Endothelial cell of hepatic sinusoid (primary cell): ENCODE measurements around the gene PDGFC.

Experiments
- in situ Hi-C: cut with HindIII; loops from 2 replicates; pipeline ENCODE4 v1.10.0; 2017; ENCODE audit warnings: low sequenced_read_pairs

Gene PDGFC

DNA sequence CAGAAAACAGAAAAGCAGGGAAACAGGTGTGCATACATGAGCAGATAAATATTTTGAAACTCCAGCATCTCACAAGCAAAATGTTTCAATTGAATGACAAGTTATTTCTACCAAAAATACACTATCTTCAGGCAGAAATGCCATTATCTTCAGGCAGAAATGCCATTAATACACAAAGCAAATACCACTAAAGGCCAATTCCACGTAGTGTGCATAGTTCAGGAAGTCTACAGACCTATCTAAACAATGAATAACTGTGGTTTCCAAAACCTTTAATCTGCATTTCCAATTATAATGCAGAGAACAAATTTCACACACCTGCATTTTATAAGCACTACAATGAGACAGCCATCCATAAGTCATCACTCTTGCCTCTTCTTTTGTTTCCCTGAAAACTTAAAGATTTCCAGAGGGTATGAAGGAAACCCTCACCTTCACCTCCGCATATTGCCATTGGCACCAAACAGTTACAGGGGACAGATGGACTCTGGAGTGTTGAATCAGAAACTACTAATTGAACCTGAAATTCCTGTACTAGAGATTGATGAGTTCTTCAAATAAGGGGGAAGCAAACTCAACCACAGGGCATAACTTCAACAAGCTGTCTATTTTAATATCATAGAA lies 179.0 kb downstream of the PDGFC start:
- in situ Hi-C loops, result no loop called here

DNA sequence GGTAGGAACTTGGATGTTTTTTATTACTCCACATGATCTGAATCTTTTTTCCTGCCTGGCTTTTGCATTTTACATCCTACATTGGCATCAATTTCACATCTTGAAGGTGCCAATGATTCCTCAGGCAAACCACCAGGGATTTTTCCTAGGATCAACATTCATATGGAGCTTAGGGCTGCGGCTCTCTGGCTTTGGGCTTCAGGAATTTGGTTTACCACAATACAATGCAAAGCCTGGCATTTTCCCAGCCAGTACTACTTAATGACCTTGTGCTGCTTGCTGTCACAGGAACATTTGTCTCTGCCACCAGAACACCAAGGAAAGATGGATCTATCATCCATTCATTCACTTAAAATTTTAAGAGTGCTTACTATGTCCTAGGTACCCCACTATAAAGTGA lies 180.7 kb downstream of the PDGFC start:
- in situ Hi-C loops, result no loop called here

DNA sequence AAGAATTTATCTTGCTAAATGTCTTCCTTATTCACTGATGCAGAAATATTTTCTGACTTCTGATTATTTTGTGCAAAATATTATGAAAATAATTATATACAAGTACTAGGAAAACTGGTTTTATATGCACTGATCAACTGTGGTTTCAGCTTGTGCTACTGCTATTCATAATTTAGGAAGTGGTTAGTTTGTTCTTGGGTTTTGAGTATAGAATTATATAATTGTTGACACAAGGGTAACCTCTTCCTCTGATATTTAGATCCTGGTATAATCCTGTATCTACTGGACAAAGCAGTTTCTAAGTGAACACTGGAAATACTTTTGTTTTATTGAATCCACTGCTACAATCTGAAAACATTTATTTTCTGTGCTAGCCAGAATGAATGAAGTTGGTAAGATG lies 182.8 kb downstream of the PDGFC start:
- in situ Hi-C loops, result no loop called here

DNA sequence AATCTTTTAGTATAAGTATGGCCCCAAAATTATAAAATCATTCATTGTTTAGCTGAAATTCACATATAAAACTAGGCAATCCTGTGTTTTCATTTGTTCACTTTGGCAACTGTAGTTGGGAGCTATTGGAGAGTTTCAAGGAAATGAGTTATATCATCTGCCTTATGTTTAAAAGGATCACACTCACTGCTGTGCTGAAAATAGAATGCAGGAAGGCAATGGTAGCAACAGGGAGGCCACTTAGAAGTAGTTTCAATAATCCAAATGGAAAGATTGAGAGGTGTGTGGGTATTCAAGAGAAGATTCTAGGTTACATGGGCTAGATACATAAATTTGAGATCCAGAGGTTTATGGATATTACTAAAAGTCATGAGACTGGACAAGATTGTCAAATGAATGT lies 184.9 kb downstream of the PDGFC start:
- in situ Hi-C loops, result no loop called here

DNA sequence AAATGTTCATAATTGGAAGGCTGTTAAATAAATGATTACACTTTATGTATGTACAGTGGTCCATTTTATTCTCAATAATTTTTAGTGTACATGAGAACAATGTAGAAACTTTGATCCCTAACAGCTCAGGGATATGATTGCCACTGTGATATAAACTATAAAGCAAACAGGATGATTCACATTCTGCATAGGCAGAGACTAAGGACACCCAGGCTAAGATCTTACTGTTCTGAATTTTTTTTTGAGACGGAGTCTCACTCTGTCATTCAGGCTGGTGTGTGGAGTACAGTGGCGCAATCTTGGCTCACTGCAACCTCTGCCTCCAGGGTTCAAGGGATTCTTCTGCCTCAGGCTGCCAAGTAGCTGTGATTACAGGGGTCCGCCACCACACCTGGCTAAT lies 186.6 kb downstream of the PDGFC start:
- in situ Hi-C loops, result no loop called here

DNA sequence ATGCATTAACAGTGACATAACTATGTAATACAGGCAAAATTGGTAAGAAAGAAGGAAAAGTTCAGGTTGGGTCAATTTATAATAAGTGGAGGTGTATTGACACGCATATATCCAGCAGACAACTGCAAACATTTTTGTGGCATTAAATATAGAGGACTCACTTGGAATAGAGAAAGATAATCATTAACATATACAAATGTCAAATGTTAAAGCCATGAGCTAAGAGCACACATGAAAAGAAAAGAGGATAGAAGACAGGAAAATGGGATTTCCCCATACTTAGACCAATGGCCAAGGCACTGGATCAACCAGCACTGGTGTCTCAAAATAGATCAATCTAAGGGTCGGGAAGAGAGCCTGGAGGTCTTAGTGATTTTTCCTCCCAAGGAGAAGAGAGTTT lies 187.6 kb downstream of the PDGFC start:
- in situ Hi-C loops, result no loop called here

DNA sequence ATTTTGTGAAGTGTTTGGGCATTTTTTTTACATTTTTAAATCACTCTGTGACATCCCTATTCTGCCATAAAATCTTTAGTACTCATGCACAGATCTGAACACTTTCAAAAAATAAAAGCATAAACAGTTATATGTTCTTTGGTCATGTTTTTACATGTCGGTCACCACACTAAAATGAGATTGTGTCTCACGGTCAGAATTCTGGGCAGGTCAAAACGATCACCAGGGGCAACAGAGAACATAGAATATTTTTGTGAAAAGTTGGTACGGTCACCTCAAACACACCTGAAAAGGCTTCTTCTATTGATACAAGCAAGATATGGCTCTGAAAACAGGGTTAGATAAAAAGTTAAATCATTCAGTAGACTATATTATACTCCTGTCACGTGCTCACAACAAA lies 189.1 kb downstream of the PDGFC start:
- in situ Hi-C loops, result no loop called here

DNA sequence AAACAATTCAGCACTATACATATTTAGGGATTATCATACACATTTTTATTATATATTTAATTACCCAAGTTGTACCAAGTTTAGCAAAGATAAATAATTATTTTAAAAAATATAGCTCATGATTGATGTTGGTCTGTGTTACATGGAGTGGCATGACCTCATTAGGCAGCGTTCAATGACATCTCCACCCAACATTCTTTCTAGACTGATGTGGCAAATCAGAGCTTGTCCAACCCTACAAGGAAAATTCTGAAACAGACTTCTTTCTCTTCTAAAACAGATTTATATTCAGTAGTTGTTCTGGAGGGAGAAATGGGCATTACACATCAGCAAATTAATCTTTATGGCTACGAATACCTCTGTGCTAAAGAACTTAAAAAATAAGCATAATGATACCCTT lies 189.7 kb downstream of the PDGFC start:
- in situ Hi-C loops, result no loop called here

DNA sequence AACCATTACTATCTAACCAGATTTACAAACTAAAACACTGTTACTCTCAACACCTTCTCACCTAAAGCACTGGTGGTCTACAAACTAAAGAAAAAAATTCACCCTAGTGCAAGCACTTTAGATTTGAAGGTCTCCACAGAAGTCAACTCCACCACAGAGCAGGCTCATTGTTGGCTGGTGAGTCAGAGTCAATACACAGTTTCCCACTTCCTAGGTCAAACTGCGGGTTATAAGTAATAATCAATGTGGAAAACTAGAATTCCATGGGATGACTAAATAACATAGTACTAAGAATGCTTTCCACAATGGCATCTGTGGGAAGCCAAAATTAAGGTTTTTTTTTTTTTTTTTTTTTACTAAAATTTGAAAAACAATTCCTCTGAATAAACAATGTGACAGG lies 191.8 kb downstream of the PDGFC start:
- in situ Hi-C loops, result no loop called here

DNA sequence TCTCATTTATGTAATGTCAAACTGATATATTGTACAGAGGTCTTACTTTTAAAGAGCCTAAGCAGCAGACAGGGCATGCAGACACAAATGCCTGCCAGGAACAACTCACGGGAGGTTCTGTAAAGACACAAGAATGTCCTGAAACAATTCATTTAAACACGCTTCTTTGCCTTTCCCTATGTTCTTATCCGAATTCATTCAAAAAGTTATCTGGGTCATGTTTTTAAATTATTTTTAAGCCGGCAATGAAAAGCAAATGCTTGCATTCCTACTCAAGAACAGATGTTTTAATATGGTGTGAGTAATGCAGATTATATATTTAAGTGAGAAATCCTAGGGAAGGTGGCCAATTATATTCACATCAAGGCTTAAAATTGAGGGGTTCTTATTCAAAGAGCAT lies 192.6 kb downstream of the PDGFC start:
- in situ Hi-C loops, result no loop called here

DNA sequence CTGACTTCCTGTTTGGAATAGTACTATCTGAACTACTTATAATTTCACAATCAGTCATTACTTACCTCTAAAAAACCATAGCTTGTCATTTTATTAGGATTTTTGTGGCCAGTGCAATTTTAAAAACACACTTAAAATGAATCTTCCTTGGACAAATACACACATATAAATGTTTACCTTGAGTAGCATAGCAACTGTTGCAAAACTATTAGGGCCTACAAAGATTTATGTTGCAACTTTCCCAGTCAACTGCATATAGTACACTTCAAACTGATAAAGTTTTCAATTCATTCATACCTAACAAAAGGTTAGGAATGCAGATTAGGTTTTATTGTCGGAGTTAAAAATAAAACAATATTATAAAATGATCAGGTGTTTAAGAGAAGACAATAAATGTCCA lies 193.0 kb downstream of the PDGFC start:
- in situ Hi-C loops, result no loop called here

DNA sequence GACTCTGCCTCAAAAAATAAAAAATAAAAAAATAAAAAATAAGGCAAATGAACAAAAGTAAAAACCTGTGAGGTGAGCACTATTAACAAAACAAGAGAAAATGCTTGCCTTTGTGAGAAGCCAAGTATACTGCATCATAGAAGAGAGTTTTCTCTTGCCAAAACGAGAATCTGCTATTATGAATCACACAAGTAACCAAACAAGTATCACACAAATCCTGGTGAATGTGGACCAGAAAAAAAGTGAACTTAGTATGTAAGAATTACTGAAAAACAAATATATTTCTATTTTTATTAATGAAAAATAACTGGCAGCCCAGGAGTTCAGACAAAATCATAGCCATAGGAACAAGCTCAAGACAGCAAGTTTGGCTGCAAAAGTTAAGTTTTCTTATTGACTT lies 193.5 kb downstream of the PDGFC start:
- in situ Hi-C loops, result no loop called here

DNA sequence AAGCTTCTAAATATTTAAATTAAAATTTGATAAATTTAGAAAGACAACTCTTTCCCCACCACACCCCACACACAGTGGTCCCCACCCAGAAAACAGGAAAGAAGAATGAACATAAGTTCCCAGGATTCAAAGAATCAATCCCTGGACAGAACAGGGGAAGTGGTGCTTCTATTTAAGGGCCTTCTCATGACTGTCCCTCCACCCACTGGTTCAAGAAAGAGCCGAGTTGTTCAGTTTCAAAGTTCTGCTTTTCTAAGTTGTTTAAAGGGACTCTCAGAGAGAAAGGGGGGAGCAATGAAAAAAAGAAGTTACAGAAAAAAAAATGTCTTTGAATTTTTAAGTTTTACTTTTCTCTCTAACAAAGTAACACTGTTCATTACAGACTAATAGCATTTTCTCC lies 195.8 kb downstream of the PDGFC start:
- in situ Hi-C loops, result no loop called here

DNA sequence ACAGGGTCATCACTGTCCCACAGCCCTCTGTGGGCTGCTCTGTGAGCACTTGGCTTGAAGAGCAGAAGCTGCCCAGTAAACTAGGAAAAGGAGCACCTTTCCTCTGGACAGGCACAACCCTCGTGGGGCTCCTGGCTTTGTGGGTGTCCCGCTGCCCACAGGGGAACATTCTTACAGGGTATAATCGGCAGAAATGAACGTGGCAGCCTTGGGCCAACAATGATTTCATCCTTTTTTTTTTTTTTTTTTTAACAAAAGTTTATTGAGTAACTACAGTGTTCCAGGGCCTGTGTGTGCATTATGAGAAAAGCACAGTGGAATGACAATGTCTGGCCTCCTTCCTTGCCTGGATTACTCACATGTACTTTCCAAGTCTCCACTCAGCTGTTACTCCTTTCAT lies 197.2 kb downstream of the PDGFC start:
- in situ Hi-C loops, result no loop called here

DNA sequence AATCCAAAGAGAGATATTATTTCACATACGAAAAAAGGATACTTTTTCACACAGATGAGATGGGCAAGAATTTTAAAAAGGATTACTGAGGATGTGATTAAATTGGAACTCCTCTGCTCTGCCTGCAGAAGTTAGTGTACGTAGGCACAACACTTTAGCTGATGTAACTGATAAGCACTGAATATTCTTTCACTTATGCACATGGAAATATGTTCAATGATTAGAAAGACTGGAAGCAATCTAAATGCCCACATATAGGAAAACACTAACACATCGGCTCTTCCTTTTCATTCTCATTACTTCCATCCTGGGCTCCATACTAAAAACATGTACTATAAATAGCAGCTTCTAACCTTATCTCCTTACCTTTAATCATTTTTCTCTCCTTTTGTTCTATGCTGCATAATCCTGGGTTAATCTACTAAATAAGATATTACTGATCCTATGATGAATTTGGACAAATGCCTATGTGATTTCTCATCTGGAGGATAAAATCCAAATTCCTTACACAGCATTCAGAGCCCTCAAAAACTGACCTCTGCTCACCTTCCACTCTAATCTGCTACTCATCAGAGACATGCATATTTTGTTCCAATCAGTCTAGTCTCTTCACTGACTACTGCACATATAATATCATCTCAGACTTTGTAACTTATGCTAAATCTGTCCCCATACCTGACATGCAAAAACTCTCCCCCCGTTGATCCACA lies 197.8 kb downstream of the PDGFC start:
- in situ Hi-C loops, result no loop called here

DNA sequence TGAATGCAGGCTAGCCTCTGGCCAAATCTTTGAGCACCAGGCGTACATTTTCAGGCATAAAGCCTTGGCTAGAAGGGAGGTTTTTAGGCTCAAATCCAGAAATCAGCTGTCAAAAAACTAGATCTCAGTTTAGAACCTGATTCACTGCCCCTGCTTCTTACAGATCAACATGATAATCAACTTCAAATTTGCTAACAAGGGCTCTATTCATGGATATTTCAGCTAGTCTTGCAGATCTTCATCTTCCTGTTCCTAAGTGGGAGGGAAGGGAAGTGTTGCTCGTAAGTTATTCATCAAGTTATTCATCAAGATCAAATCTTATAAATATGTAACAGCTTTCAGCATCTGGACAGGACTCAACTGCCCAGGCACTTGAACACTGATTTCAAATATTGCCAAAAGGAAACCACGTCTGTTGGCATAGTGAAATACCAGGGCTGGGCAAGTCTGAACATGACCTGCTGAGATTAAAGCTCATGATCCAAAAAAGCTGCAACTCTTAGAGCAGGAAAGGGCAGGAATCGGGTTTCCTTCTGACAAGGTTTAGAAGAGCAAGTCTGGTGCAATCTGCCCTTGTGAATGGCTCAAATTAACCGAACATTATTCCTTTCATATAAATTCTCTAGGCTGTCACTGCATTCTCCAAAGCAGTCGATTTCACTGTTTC lies 200.3 kb downstream of the PDGFC start:
- in situ Hi-C loops, result no loop called here

DNA sequence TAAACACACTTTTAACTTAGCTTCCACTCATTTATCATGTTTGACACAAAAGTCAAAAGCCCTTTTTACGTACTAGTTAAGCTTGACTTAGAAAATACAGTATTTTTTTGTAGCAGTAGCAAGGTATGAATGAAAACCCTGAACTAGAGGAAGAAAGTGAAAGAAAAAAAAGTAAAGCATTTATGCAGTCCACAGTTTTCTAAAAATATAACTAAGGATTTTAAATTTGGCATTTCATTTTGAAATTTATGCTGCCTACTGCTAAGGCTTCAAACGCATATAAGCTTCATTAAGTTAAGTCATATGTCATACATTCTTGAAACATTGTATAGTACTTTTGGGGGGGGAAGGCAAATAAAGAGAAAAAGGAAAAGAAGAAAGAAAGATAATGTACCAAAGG lies 201.5 kb downstream of the PDGFC start:
- in situ Hi-C loops, result no loop called here

DNA sequence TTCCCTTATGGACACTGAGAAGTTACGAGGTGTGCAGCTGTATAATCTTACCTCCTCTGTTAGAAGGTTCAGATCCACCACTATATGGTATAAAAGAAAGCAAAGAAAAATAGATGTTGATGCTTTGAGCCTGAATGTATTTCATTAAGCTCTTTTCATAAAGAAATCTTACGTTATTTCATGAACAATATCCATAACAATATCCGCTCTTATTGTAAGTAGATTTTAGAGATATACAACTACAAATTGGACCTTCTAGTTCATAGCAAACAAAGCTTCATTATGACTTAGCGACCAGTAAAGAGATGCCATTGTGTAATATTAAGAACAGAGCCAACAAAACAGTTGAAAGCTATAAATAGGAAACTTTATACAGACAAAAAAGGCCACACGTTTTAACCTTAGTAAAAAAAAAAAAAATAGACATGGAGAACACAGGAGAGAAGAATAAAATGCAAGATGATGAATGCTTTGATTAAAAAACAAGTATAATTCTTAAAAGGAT lies 203.6 kb downstream of the PDGFC start:
- in situ Hi-C loops, result no loop called here

DNA sequence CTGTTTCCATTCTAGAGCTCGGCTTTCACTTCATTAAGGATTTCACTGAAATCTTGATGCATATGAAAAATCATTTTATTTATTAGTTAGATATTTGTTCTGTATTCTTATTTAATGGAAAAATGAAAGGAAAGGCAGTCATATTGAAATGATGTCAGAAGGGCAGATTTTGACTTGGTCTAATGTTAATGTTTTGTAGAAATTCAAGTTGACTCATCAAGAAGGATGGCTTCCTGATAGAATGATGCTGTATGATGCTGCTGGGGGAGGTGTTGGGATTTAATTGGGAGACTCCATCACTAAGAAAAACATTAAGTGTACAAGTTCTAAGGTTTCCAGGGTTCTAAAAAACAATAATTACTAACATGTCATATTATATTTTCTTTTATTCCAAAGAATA lies 204.8 kb downstream of the PDGFC start:
- in situ Hi-C loops, result no loop called here

DNA sequence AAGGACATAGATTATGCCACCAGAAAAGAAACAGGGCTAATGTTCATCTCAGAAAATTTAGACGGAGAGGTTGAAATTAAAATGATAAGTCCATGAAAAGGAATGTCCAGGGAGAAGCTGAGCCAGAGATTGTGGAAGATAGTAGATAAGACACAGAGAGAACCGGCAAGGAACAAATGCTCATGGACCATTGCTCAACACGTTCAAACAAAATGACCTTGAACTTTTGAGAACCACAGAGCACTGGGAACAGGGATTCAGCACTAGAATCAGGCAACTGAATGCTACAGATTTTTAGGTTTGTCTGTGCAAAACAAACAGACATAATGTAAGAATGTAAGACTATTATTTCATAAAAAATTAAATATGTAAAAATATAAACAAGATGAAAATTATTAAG lies 206.3 kb downstream of the PDGFC start:
- in situ Hi-C loops, result no loop called here

DNA sequence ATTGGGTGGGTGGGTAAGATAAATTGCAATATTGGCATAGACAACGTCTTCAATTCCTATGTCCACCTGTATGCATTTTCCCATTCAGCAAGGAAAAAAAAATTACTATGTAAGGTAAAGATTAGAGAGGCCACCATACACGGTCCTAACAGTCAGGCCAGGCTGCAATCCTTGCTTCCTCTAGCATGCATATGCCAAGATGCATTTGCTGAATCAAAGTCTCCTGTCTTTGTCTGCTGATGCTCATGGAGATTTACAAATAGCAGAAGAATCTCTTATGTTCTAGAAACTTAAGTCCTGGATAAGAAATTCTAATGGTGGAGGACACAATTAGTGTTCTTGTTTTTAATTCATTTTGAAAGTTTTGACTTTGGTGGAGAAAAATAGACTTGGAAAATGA lies 206.8 kb downstream of the PDGFC start:
- in situ Hi-C loops, result no loop called here

DNA sequence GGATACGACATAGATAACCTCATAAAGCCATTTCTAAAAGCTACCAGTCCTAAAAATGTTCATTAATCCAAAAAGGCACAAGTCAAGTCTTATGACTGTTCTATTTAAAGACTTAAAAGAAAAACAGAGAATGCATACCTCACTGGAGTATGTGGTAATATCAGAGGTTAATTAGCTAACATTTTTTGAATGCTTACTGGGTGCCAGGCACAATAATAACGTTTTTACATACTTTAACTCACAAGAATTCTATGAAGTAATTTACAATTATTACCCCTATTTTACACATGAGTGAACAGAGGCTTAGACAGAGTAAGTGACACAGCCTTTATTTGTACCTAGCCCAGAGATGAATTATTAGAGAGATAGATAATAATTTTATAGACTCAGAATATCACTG lies 207.5 kb downstream of the PDGFC start:
- in situ Hi-C loops, result no loop called here
